MM.1S (cell line): ENCODE results near the gene DMRTC2.

ENCODE experiments used
- DNase-seq: peaks from one replicate; pipeline ENCODE4 v3.0.0-alpha.2; 2015
- H2AFZ ChIP-seq: fragments of 300-600 bp; sonication (generic); 2 replicates; pipeline ENCODE4 v1.6.0; 2016; ENCODE audit warnings: antibody characterized with exemption, low read length
- H3F3A ChIP-seq: fragments of 300-600 bp; sonication (generic); 2 replicates; pipeline ENCODE4 v1.6.1; 2016; ENCODE audit warnings: mild to moderate bottlenecking, antibody characterized with exemption, low read length, moderate library complexity, mixed read lengths; ENCODE audit not compliant: insufficient read depth
- H3K27ac ChIP-seq: fragments of 300-600 bp; sonication (generic); 2 replicates; pipeline ENCODE4 v1.5.1; 2016; ENCODE audit warnings: mild to moderate bottlenecking, low read length
- H3K27me3 ChIP-seq: fragments of 300-600 bp; sonication (generic); replicated peaks from 2 replicates; pipeline ENCODE4 v1.6.0; 2016; ENCODE audit warnings: low read length; ENCODE audit not compliant: insufficient read depth
- H3K36me3 ChIP-seq: fragments of 300-600 bp; sonication (generic); replicated peaks from 2 replicates; pipeline ENCODE4 v1.6.1; 2016; ENCODE audit warnings: mild to moderate bottlenecking, low read length, mixed read lengths; ENCODE audit not compliant: insufficient read depth
- H3K4me1 ChIP-seq: fragments of 300-600 bp; sonication (generic); 2 replicates; pipeline ENCODE4 v1.6.1; 2016; ENCODE audit warnings: low read length, mixed read lengths
- H3K4me2 ChIP-seq: fragments of 300-600 bp; sonication (generic); 2 replicates; pipeline ENCODE4 v1.6.0; 2016; ENCODE audit warnings: low read depth, low read length
- H3K4me3 ChIP-seq: fragments of 300-600 bp; sonication (generic); 2 replicates; pipeline ENCODE4 v1.5.1; 2016; ENCODE audit warnings: low read length, mixed read lengths
- H3K79me2 ChIP-seq: fragments of 300-600 bp; sonication (generic); 2 replicates; pipeline ENCODE4 v1.6.1; 2016; ENCODE audit warnings: mixed run types, low read length, mixed read lengths
- H3K9ac ChIP-seq: fragments of 300-600 bp; sonication (generic); 2 replicates; pipeline ENCODE4 v1.6.1; 2016; ENCODE audit warnings: low read length, mixed read lengths
- H3K9me2 ChIP-seq: fragments of 300-600 bp; sonication (generic); replicated peaks from 2 replicates; pipeline ENCODE4 v1.6.1; 2016; ENCODE audit warnings: mild to moderate bottlenecking, low read length, mixed read lengths; ENCODE audit not compliant: insufficient read depth
- H3K9me3 ChIP-seq: fragments of 300-600 bp; sonication (generic); replicated peaks from 2 replicates; pipeline ENCODE4 v1.6.1; 2016; ENCODE audit warnings: mild to moderate bottlenecking, low read length, mixed read lengths; ENCODE audit not compliant: insufficient read depth
- H4K20me1 ChIP-seq: fragments of 300-600 bp; sonication (generic); 2 replicates; pipeline ENCODE4 v1.6.1; 2016; ENCODE audit warnings: mild to moderate bottlenecking, low read length, moderate library complexity, mixed read lengths; ENCODE audit not compliant: insufficient read depth
- CTCF ChIP-seq: fragments of 300-600 bp; sonication (generic); IDR thresholded peaks from 2 replicates; pipeline ENCODE4 v1.5.1; 2016; ENCODE audit warnings: antibody characterized with exemption, low read length, mixed read lengths
- EZH2 ChIP-seq: fragments of 300-600 bp; sonication (generic); optimal IDR thresholded peaks from 2 replicates; pipeline ENCODE3; 2017; ENCODE audit warnings: low read depth, mild to moderate bottlenecking, antibody characterized with exemption, low read length, mixed read lengths
- EZH2phosphoT487 ChIP-seq: fragments of 300-600 bp; sonication (generic); IDR thresholded peaks from 2 replicates; pipeline ENCODE4 v1.6.1; 2018; ENCODE audit warnings: antibody characterized with exemption, low read length

The DMRTC2 gene

GRCh38 chr19:41866284-41866683, 21.4 kb downstream of the DMRTC2 start:
- no peak overlapping the region for H3K4me3 ChIP-seq
- H3K4me2 ChIP-seq = no peak overlapping the region; the same call in 1 of the 2 replicates
- H3K9me3 ChIP-seq = no peaks in the 10 kb centered on the region
- H3F3A ChIP-seq = peaks cover 75% of the 10 kb centered on the region
- peaks cover 86% of the 10 kb centered on the region for H3K4me1 ChIP-seq
- no peak overlapping the region for H2AFZ ChIP-seq
- H3K27ac ChIP-seq = no peak overlapping the region; the same call in 1 of the 2 replicates
- H3K27me3 ChIP-seq = no peaks in the 10 kb centered on the region
- peaks cover 21% of the 10 kb centered on the region for H3K36me3 ChIP-seq
- H3K79me2 ChIP-seq = peaks cover 83% of the 10 kb centered on the region
- peaks cover 43% of the 10 kb centered on the region for H4K20me1 ChIP-seq
- no peak for DNase-seq
- no peak for TF ChIP-seq CTCF
- TF ChIP-seq EZH2 = no peak
- no peak for TF ChIP-seq EZH2phosphoT487
- no peaks in the 10 kb centered on the region for H3K9me2 ChIP-seq
- no peak overlapping the region for H3K9ac ChIP-seq

- DNase-seq = peak; percentile 63
- no peaks in the 10 kb centered on the region for H3K27me3 ChIP-seq
- peaks cover 88% of the 10 kb centered on the region for H3F3A ChIP-seq
- peak overlapping the region; percentile 32; the same call in 1 of the 2 replicates for H3K4me2 ChIP-seq
- H3K9ac ChIP-seq = peak overlapping the region; percentile 8; the same call in 1 of the 2 replicates
- TF ChIP-seq EZH2 = no peak
- TF ChIP-seq CTCF = no peak
- TF ChIP-seq EZH2phosphoT487 = no peak
- no peak overlapping the region for H2AFZ ChIP-seq
- H3K79me2 ChIP-seq = peaks cover 62% of the 10 kb centered on the region
- H3K9me2 ChIP-seq = no peaks in the 10 kb centered on the region
- H4K20me1 ChIP-seq = peaks cover 34% of the 10 kb centered on the region; the same call in 1 of the 2 replicates
- H3K4me1 ChIP-seq = peaks cover 78% of the 10 kb centered on the region
- peak overlapping the region; percentile 80; the same call in 1 of the 2 replicates for H3K27ac ChIP-seq
- peaks cover 17% of the 10 kb centered on the region for H3K36me3 ChIP-seq
- no peak overlapping the region; the same call in 1 of the 2 replicates for H3K4me3 ChIP-seq
- H3K9me3 ChIP-seq = no peaks in the 10 kb centered on the region
Measured at GRCh38 chr19:41868120-41868988, 23.5 kb downstream of the DMRTC2 start.

GRCh38 chr19:41868989-41869300, 24.1 kb downstream of the DMRTC2 start:
- H3K9ac ChIP-seq = no peak overlapping the region
- H3K4me2 ChIP-seq = peak overlapping the region; percentile 21; the same call in 1 of the 2 replicates

More at GRCh38 chr19:41868989-41869300, 24.1 kb downstream of the DMRTC2 start:
- H3K27ac ChIP-seq = peak overlapping the region; percentile 80; the same call in 1 of the 2 replicates
- no peaks in the 10 kb centered on the region for H3K9me2 ChIP-seq
- no peak overlapping the region for H3K4me3 ChIP-seq
- H3K36me3 ChIP-seq = peaks cover 14% of the 10 kb centered on the region
- H3K79me2 ChIP-seq = peaks cover 56% of the 10 kb centered on the region
- H3K4me1 ChIP-seq = peaks cover 74% of the 10 kb centered on the region
- no peak for TF ChIP-seq CTCF
- TF ChIP-seq EZH2 = no peak
- TF ChIP-seq EZH2phosphoT487 = no peak
- H2AFZ ChIP-seq = no peak overlapping the region
- H3K27me3 ChIP-seq = no peaks in the 10 kb centered on the region
- H3K9me3 ChIP-seq = no peaks in the 10 kb centered on the region
- H3F3A ChIP-seq = peaks cover 85% of the 10 kb centered on the region
- peaks cover 33% of the 10 kb centered on the region; the same call in 1 of the 2 replicates for H4K20me1 ChIP-seq
- no peak for DNase-seq
